IMR-90 (cell line): ENCODE measurements around the gene HDHD2.

Experiments
- FOS ChIP-seq: fragments of 150-350 bp; IDR thresholded peaks from 2 replicates; pipeline ENCODE4 v1.6.1; 2016; ENCODE audit warnings: low read depth, low read length
- MAZ ChIP-seq: IDR thresholded peaks from 2 replicates; pipeline ENCODE4 v1.6.1; 2012; ENCODE audit warnings: low read depth, mild to moderate bottlenecking, low read length, improper control_type of control experiment, moderate library complexity, borderline replicate concordance
- MXI1 ChIP-seq: IDR thresholded peaks from 2 replicates; pipeline ENCODE4 v1.6.1; 2012; ENCODE audit warnings: low read depth, mild to moderate bottlenecking, low read length, moderate library complexity, borderline replicate concordance
- POLR2A ChIP-seq: IDR thresholded peaks from 2 replicates; pipeline ENCODE4 v1.6.1; 2012; ENCODE audit warnings: mild to moderate bottlenecking, low read depth, low read length
- RAD21 ChIP-seq: IDR thresholded peaks from 2 replicates; pipeline ENCODE4 v1.6.1; 2012; ENCODE audit warnings: low read length, improper control_type of control experiment
- RFX5 ChIP-seq: IDR thresholded peaks from 2 replicates; pipeline ENCODE4 v1.8.0; 2012; ENCODE audit warnings: low read depth, mild to moderate bottlenecking, low read length, moderate library complexity
- TF ChIP-seq, protein P1 (sequence below): conservative IDR thresholded peaks from 2 replicates; pipeline ENCODE4 v1.5.1; 2012; ENCODE audit warnings: mild to moderate bottlenecking, low read depth, low read length, improper control_type of control experiment

DNA sequence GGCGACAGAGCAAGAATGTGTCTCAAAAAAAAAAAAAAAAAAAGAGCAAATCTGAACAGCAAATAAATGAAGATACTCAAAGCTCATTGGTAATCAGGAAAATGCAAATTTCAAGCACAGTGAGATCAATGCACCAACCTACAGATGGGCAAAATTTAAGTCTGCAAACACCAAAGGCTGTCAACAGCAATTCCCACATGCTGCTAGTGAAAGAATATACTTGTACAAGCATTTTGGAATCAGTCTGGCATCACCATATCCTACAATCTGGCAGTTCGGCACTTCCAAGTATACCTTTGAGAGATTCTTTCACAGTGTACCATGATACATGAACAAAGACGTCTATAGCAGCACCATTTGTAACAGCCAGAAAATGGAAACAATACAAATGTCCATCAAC, 4.1 kb downstream of the HDHD2 start:
- TF ChIP-seq POLR2A (no peak), MAZ (no peak), RFX5 (no peak), FOS (no peak), MXI1 (no peak), RAD21 (no peak)
- TF ChIP-seq, protein P1, sequence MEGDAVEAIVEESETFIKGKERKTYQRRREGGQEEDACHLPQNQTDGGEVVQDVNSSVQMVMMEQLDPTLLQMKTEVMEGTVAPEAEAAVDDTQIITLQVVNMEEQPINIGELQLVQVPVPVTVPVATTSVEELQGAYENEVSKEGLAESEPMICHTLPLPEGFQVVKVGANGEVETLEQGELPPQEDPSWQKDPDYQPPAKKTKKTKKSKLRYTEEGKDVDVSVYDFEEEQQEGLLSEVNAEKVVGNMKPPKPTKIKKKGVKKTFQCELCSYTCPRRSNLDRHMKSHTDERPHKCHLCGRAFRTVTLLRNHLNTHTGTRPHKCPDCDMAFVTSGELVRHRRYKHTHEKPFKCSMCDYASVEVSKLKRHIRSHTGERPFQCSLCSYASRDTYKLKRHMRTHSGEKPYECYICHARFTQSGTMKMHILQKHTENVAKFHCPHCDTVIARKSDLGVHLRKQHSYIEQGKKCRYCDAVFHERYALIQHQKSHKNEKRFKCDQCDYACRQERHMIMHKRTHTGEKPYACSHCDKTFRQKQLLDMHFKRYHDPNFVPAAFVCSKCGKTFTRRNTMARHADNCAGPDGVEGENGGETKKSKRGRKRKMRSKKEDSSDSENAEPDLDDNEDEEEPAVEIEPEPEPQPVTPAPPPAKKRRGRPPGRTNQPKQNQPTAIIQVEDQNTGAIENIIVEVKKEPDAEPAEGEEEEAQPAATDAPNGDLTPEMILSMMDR: no peak
